CD4-positive, alpha-beta T cell (primary cell): ENCODE results near the gene DNAJC28. TPM values are rescaled to one million over a fixed set of nuclear protein-coding genes. Genes with fewer than 3 reads are reported as not detected.

ENCODE experiments used
- ATAC-seq: fragments of 200-7000 bp; cut with Tn5 transposase; one replicate; pipeline ENCODE4 v1.10.0; 2022; ENCODE audit warnings: mild to moderate bottlenecking; ENCODE audit not compliant: poor library complexity
- CTCF ChIA-PET: fragments of 350-600 bp; sonication (Branson Sonifier 250); formaldehyde crosslinking; loops from one replicate; lab custom pipeline; 2021; ENCODE audit warnings: antibody characterized with exemption, inconsistent platforms; lab: Charles Lee
- POLR2A ChIA-PET: fragments of 350-600 bp; sonication (Branson Sonifier 250); formaldehyde crosslinking; loops from one replicate; lab custom pipeline; 2021; ENCODE audit warnings: antibody characterized with exemption, inconsistent platforms; lab: Charles Lee
- DNase-seq, 14 experiments: peaks; one replicate each; pipeline ENCODE4 v3.0.0-alpha.2; 2013 to 2020; ENCODE audit warnings: mixed read lengths in 2 of 14
- H3K27ac ChIP-seq, 2 donors: one replicate each; pipeline versions ENCODE4 v1.5.1 to v1.7.0; 2013; ENCODE audit warnings: low read length in 2 of 2, low read depth in 1 of 2, mild to moderate bottlenecking in 1 of 2
- H3K27me3 ChIP-seq, 2 experiments: 1 replicate in 1 of 2; 2 replicates in 1 of 2; pipeline versions ENCODE4 v1.6.1 to v1.7.0; 2013; ENCODE audit warnings: low read length in 2 of 2, control low read depth in 1 of 2, mild to moderate bottlenecking in 1 of 2, moderate library complexity in 1 of 2; ENCODE audit not compliant: insufficient read depth in 2 of 2, control insufficient read depth in 1 of 2
- H3K36me3 ChIP-seq: one replicate; pipeline ENCODE4 v1.6.1; 2013; ENCODE audit warnings: low read length, control low read depth; ENCODE audit not compliant: insufficient read depth
- H3K4me1 ChIP-seq: one replicate; pipeline ENCODE4 v1.6.1; 2013; ENCODE audit warnings: low read length, control low read depth; ENCODE audit not compliant: insufficient read depth
- H3K4me3 ChIP-seq: one replicate; pipeline ENCODE4 v1.5.1; 2013; ENCODE audit warnings: mild to moderate bottlenecking, low read length, moderate library complexity
- H3K9me3 ChIP-seq, 2 experiments: 1 replicate in 1 of 2; 2 replicates in 1 of 2; pipeline versions ENCODE4 v1.6.1 to v1.7.0; 2013; ENCODE audit warnings: low read length in 2 of 2, mild to moderate bottlenecking in 2 of 2, control low read depth in 1 of 2, moderate library complexity in 1 of 2; ENCODE audit not compliant: control insufficient read depth in 1 of 2, insufficient read depth in 1 of 2
- H3K27ac Mint-ChIP-seq: one replicate; pipeline ENCODE4 v1.8.0; 2020; ENCODE audit warnings: mixed read lengths
- H3K27me3 Mint-ChIP-seq: one replicate; pipeline ENCODE4 v1.8.0; 2021; ENCODE audit warnings: mixed read lengths
- H3K36me3 Mint-ChIP-seq: one replicate; pipeline ENCODE4 v1.8.0; 2021; ENCODE audit warnings: low read depth, mixed read lengths
- H3K4me1 Mint-ChIP-seq: one replicate; pipeline ENCODE4 v1.8.0; 2021; ENCODE audit warnings: low read depth, mixed read lengths
- H3K4me3 Mint-ChIP-seq: one replicate; pipeline ENCODE4 v1.8.0; 2020; ENCODE audit warnings: mild to moderate bottlenecking, mixed read lengths
- H3K9me3 Mint-ChIP-seq: one replicate; pipeline ENCODE4 v1.8.0; 2020; ENCODE audit warnings: mixed read lengths
- CTCF ChIP-seq: fragments of 200-600 bp; IDR thresholded peaks from one replicate; pipeline ENCODE4 v1.8.0; 2022; ENCODE audit warnings: antibody characterized with exemption, mild to moderate bottlenecking
- intact Hi-C, 2 experiments: fragments of 100-400 bp; cut with DNase I in 1 of 2; cut with micrococcal nuclease in 1 of 2; formaldehyde crosslinking; loops; one replicate each; pipeline versions ENCODE4 v1.15.1 to v1.9.0; 2023 to 2025; cut with DNase I, micrococcal nuclease
- total RNA-seq, 174 experiments: library from RNA in 2 of 174; stranded (reverse) in 2 of 174; gene quantifications; one replicate each; pipeline ENCODE4 v1.2.3 and lab custom pipeline; 2021 to 2026

Gene DNAJC28
- total RNA-seq, 2 experiments from 2014 or later = not detected

GRCh38 chr21:33496345-33496744 lies 4.8 kb upstream of the DNAJC28 start:
- POLR2A ChIA-PET = no interaction called here
- H3K27me3 Mint-ChIP-seq = no peaks in the 10 kb centered on the region

GRCh38 chr21:33495743-33496142 lies 4.2 kb upstream of the DNAJC28 start:
- Histone ChIP-seq H3K4me1 (peaks cover 13% of the 10 kb centered on the region), H3K4me3 (no peak overlapping the region), H3K9me3 (no peaks in the 10 kb centered on the region), H3K27me3 (no peaks in the 10 kb centered on the region), H3K27ac (no peak overlapping the region), H3K36me3 (no peaks in the 10 kb centered on the region)
- no peak for TF ChIP-seq CTCF
- DNase-seq (no peak), ATAC-seq (no peak)
- H3K27ac Mint-ChIP-seq = no peak overlapping the region
- ChIA-PET CTCF (interaction anchor here (1.1 kb wide), 1 partner anchor 15 kb away, joined by 4 read pairs; the partner anchor contains the start of gene TMEM50B), POLR2A (no interaction called here)
- no peak overlapping the region for H3K4me3 Mint-ChIP-seq
- intact Hi-C loops = no loop called here
- H3K4me1 Mint-ChIP-seq = peaks cover 12% of the 10 kb centered on the region
- peaks cover 8% of the 10 kb centered on the region for H3K36me3 Mint-ChIP-seq
- H3K9me3 Mint-ChIP-seq = no peaks in the 10 kb centered on the region
- no peaks in the 10 kb centered on the region for H3K27me3 Mint-ChIP-seq

More at GRCh38 chr21:33496345-33496744, 4.8 kb upstream of the DNAJC28 start:
- Histone ChIP-seq H3K27me3 (no peaks in the 10 kb centered on the region), H3K4me3 (no peak overlapping the region), H3K27ac (no peak overlapping the region), H3K9me3 (no peaks in the 10 kb centered on the region), H3K4me1 (peaks cover 8% of the 10 kb centered on the region), H3K36me3 (no peaks in the 10 kb centered on the region)
- CTCF ChIA-PET = no interaction called here
- Mint-ChIP-seq H3K27ac (no peak overlapping the region), H3K9me3 (no peaks in the 10 kb centered on the region), H3K4me3 (peak overlapping the region; percentile 23), H3K4me1 (peaks cover 7% of the 10 kb centered on the region), H3K36me3 (peaks cover 5% of the 10 kb centered on the region)
- no peak for TF ChIP-seq CTCF
- no peak for ATAC-seq
- intact Hi-C loops = no loop called here
- DNase-seq = no peak

GRCh38 chr21:33493756-33494155 lies 2.2 kb upstream of the DNAJC28 start:
- peaks cover 14% of the 10 kb centered on the region for H3K4me1 ChIP-seq
- Mint-ChIP-seq H3K4me3 (peak overlapping the region; percentile 78), H3K27ac (no peak overlapping the region), H3K36me3 (peaks cover 8% of the 10 kb centered on the region), H3K9me3 (no peaks in the 10 kb centered on the region), H3K4me1 (peaks cover 13% of the 10 kb centered on the region), H3K27me3 (no peaks in the 10 kb centered on the region)
- no peak overlapping the region for H3K4me3 ChIP-seq
- DNase-seq (no peak), ATAC-seq (no peak)
- no peaks in the 10 kb centered on the region for H3K27me3 ChIP-seq
- TF ChIP-seq CTCF = no peak
- ChIA-PET CTCF (no interaction called here), POLR2A (no interaction called here)
- no peak overlapping the region for H3K27ac ChIP-seq
- H3K36me3 ChIP-seq = no peaks in the 10 kb centered on the region
- no peaks in the 10 kb centered on the region for H3K9me3 ChIP-seq
- intact Hi-C loops = loop anchor here in 1 of 2 experiments (5.0 kb wide), 2 partner anchors 94 to 149 kb away; partner anchors contain the start of genes CRYZL1, DONSON and ITSN1
